Esophagus (tissue), 2 donors: ENCODE data around the gene CREB5. TPM values are rescaled to one million over a fixed set of nuclear protein-coding genes. Genes with fewer than 3 reads are reported as not detected.

Source experiments
- H3K27ac ChIP-seq, 2 donors: one replicate each; pipeline ENCODE4 v1.5.1; 2013; ENCODE audit warnings: low read depth in 2 of 2, mild to moderate bottlenecking in 2 of 2, inconsistent platforms in 1 of 2, low read length in 1 of 2, moderate library complexity in 1 of 2
- H3K27me3 ChIP-seq, 2 donors: one replicate each; pipeline ENCODE4 v1.6.1; 2013; ENCODE audit warnings: low read length in 2 of 2, control low read depth in 1 of 2, mild to moderate bottlenecking in 1 of 2; ENCODE audit not compliant: insufficient read depth in 2 of 2, control insufficient read depth in 1 of 2
- H3K36me3 ChIP-seq, 2 donors: one replicate each; pipeline ENCODE4 v1.6.1; 2013; ENCODE audit warnings: low read length in 1 of 2; ENCODE audit not compliant: control insufficient read depth in 2 of 2, insufficient read depth in 2 of 2
- H3K4me1 ChIP-seq, 2 donors: one replicate each; pipeline ENCODE4 v1.6.1; 2013; ENCODE audit warnings: low read length in 1 of 2; ENCODE audit not compliant: control insufficient read depth in 2 of 2, insufficient read depth in 2 of 2
- H3K4me3 ChIP-seq, 2 donors: one replicate each; pipeline ENCODE4 v1.5.1; 2013; ENCODE audit warnings: low read length in 2 of 2, mild to moderate bottlenecking in 2 of 2, low read depth in 1 of 2, moderate library complexity in 1 of 2
- H3K9me3 ChIP-seq, 2 donors: one replicate each; pipeline ENCODE4 v1.6.1; 2013; ENCODE audit warnings: mild to moderate bottlenecking in 2 of 2, low read depth in 1 of 2, low read length in 1 of 2, moderate library complexity in 1 of 2; ENCODE audit not compliant: control insufficient read depth in 2 of 2, insufficient read depth in 1 of 2
- WGBS, 2 donors: extraction: QIAGEN DNeasy Blood & Tissue Kit; methylation state at CpG; one replicate each; pipeline ENCODE4 v1.1.7; 2013; 5-methylcytosine and 5-hydroxymethylcytosine counted together
- polyA plus RNA-seq, 2 donors: library from polyadenylated mRNA; stranded (reverse); fragments of 200-250 nt; gene quantifications; one replicate each; pipeline ENCODE4 v1.2.3, GENCODE V29; 2013
- donor health status: healthy with polysubstance abuse.
- donor health status: Bipolar disorder and iron deficiency.

Gene CREB5
- polyA plus RNA-seq, 2 donors, result 0.67 to 1.2 TPM

DNA sequence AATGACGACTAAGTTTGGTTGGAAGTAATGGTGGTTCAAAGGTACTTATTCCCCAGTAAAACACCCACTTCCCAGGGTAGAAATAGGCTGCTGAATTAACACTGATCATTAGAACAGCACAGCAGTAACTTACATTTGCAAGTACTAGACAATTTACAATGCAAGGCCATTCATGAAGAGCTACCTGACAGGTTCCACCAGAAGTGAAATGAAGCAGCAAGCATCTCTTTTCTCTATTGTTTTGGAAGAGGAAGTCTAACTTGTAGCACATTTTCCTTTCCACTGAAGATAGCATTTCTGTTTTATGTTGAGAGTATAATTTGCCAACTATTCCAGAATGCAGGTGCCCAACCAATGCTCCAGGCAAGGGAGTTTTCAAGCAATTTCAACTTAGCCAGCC, 145.9 kb downstream of the CREB5 start:
- WGBS, 2 donors, result 41 to 49% methylated on average over 1 of the region's 1 CpG
- H3K4me3 ChIP-seq, result no peak overlapping the region
- no peaks in the 10 kb centered on the region for H3K36me3 ChIP-seq
- no peak overlapping the region for H3K27ac ChIP-seq
- H3K4me1 ChIP-seq, result peaks cover 0 to 2% of the 10 kb centered on the region in 2 donors
- H3K9me3 ChIP-seq, result no peaks in the 10 kb centered on the region
- no peaks in the 10 kb centered on the region for H3K27me3 ChIP-seq

DNA sequence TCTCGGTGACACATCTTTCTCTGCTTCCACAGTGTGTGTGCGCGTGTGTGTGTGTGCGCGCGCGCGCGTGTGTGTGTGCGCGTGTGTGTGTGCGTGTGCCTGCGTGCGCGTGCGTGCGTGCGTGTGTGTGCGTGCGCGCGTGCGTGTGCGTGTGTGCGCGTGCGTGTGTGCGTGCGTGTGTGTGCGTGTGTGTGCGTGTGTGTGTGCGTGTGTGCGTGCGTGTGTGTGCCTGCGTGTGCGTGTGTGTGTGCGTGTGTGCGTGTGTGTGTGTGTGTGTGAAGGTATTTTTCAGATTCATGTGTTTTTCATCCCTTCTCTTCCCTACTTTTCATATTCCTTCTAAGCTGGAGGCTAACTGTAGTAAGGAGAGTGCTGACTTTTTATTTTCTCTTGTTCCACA, 148.4 kb downstream of the CREB5 start:
- Histone ChIP-seq H3K4me1 (peaks cover 0 to 2% of the 10 kb centered on the region in 2 donors), H3K36me3 (no peaks in the 10 kb centered on the region), H3K27me3 (no peaks in the 10 kb centered on the region), H3K4me3 (no peak overlapping the region), H3K27ac (no peak overlapping the region), H3K9me3 (no peaks in the 10 kb centered on the region)
- 41 to 45% methylated on average over 35 to 38 of the region's 38 CpGs for WGBS, 2 donors

DNA sequence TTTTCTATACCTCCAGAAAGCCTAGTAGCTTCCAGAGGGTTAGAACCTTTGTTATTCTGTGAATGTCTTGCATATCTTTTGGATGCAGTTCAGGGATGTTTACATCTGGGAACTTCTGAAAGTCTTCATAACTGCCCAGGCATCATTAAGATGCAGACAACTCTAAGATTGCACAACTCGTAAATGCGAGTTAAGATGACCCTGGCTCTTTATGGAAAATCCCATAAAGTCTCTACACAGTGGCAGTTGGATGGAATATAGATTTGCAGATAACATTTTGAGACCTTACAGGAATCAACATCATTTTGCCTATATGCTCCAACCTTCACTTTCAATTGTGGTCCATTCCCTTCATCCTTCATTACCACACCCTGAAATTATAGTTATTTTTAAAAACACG, 151.7 kb downstream of the CREB5 start:
- no peaks in the 10 kb centered on the region for H3K9me3 ChIP-seq
- 77 to 94% methylated on average over 3 of the region's 3 CpGs for WGBS, 2 donors
- no peaks in the 10 kb centered on the region for H3K36me3 ChIP-seq
- H3K27me3 ChIP-seq, result no peaks in the 10 kb centered on the region
- no peak overlapping the region for H3K4me3 ChIP-seq
- H3K4me1 ChIP-seq, result no peaks in the 10 kb centered on the region
- no peak overlapping the region for H3K27ac ChIP-seq

DNA sequence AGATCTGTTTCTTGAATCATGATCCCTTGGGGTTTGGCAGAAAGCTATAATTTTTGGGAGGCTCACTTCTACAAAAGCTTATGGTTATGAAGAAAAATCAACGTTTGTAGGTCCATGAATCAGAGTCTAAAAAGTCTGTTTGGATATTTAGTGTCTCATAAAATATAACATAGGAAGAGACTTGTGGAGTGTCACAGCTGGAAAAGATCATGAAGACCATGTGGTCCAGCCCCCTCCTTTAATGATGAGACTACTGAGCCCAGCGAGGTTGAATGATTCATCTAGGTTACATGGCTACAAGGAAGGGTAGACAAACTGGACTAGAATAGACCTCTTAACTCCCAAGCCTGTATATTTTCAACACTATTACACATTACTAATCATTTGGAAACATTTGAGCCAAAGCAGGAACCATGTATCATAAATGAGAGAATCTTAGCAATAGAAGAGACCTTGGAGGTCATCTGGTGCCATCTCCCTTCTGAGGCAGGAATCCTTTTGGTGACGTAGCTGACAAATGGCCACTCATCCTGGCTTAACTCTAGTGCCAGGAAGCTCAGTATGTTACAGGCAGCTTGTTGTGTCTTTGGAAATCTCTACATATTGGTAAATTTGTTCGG, 152.5 kb downstream of the CREB5 start:
- Histone ChIP-seq H3K9me3 (no peaks in the 10 kb centered on the region), H3K4me1 (no peaks in the 10 kb centered on the region), H3K27me3 (no peaks in the 10 kb centered on the region), H3K27ac (no peak overlapping the region), H3K4me3 (no peak overlapping the region), H3K36me3 (no peaks in the 10 kb centered on the region)
- 78 to 81% methylated on average over 4 of the region's 4 CpGs for WGBS, 2 donors

DNA sequence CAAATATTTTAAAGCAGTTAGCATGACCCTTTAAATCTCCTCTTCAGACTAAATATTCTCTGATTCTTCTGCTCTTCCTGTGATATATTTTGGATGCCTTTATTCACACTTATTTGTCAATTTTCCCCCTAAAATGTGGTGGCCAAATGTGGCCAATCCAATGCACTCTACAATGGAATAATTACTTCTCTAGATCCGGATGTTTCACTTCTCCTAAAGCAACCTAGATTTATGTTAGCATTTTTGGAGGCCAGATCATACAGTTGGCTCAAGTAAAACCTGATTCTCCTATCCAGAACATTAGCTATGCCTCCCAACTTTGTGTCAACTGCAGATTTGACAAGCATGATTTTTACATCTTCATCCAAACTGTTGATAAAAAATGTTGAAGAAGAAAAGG, 153.7 kb downstream of the CREB5 start:
- no peaks in the 10 kb centered on the region for H3K4me1 ChIP-seq
- H3K9me3 ChIP-seq, result no peaks in the 10 kb centered on the region
- H3K27ac ChIP-seq, result no peak overlapping the region
- no peaks in the 10 kb centered on the region for H3K36me3 ChIP-seq
- 28 to 46% methylated on average over 1 of the region's 1 CpG for WGBS, 2 donors
- no peak overlapping the region for H3K4me3 ChIP-seq
- H3K27me3 ChIP-seq, result no peaks in the 10 kb centered on the region

DNA sequence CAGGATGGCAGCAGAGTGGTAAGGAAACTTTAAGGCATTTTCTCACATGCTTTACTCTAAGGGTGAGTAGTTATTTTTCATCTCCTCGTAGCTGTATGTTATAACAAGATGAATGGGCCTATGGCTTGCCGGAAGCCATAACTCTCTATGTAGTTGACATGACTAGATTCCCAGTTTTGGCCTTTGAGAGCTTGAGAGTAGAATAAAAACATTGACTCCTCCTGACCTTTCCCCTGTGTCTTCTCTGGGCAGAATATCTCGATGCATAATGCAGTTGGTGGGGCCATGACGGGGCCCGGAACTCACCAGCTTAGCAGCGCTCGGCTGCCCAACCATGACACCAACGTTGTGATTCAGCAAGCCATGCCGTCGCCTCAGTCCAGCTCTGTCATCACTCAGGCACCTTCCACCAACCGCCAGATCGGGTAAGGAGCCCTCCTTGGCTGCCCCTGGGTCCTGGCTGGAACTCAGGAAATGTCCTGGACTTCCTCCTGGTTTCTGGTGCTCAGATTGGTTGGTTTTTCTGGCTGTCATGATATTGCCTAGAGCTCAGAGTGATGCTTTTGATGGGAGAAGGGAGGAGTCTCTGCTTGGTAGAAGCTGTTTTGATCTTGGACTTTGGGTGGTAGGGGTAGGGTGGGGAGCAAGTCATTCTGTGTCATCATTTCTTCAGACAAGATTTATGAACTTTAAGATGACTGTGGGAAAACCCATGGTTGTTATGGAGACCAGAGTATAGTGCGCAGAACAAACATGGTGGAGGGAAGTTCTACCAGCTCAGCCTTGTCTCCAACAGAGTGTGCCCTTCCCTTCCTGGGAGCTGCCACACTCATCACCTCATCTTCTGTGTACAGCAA, 158.0 kb downstream of the CREB5 start:
- H3K27ac ChIP-seq, result no peak overlapping the region
- peaks cover 0 to 3% of the 10 kb centered on the region in 2 donors for H3K4me1 ChIP-seq
- H3K4me3 ChIP-seq, result no peak overlapping the region
- no peaks in the 10 kb centered on the region for H3K9me3 ChIP-seq
- no peaks in the 10 kb centered on the region for H3K27me3 ChIP-seq
- WGBS, 2 donors, result 92% methylated on average over 13 of the region's 13 CpGs
- no peaks in the 10 kb centered on the region for H3K36me3 ChIP-seq

DNA sequence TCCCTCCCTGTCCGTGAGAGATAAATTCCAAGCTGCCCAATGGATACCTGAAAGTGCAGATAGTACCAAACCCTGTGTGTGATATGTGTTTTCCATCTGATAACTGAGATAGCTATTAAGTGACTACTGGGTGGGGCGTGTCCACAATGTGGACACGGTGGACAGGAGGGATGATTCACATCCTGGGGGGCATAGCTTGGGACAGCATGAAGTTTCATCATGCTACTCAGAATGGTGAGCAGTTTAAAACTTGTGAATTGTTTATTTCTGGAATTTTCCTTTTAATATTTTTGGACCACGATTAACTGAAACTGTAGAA, 158.6 kb downstream of the CREB5 start:
- 82% methylated on average over 4 of the region's 4 CpGs for WGBS, 2 donors
- no peaks in the 10 kb centered on the region for H3K27me3 ChIP-seq
- H3K4me1 ChIP-seq, result peaks cover 0 to 3% of the 10 kb centered on the region in 2 donors
- H3K36me3 ChIP-seq, result no peaks in the 10 kb centered on the region
- H3K27ac ChIP-seq, result no peak overlapping the region
- no peak overlapping the region for H3K4me3 ChIP-seq
- no peaks in the 10 kb centered on the region for H3K9me3 ChIP-seq

DNA sequence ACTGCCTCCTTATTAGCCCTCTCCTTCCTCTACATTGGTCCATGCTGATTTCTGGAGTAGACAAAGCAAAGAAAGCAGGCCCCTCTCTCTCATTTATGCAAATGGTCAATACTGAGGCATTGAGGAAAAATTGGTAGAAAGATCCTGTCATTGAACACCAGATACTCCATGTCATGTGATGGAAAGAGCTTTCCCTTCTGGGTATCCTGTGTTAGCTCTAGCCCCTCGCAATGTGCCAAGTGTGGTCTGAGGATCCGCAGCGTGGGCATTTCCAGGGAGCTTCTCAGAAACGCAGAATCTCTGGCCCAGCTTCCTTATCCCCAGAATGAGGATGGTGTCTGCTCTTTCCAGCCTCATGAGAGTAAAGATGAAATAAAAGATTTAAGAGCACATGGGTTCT, 159.1 kb downstream of the CREB5 start:
- Histone ChIP-seq H3K4me1 (peaks cover 0 to 3% of the 10 kb centered on the region in 2 donors), H3K27ac (no peak overlapping the region), H3K9me3 (no peaks in the 10 kb centered on the region), H3K36me3 (no peaks in the 10 kb centered on the region), H3K4me3 (no peak overlapping the region), H3K27me3 (no peaks in the 10 kb centered on the region)
- 92 to 97% methylated on average over 4 of the region's 4 CpGs for WGBS, 2 donors

DNA sequence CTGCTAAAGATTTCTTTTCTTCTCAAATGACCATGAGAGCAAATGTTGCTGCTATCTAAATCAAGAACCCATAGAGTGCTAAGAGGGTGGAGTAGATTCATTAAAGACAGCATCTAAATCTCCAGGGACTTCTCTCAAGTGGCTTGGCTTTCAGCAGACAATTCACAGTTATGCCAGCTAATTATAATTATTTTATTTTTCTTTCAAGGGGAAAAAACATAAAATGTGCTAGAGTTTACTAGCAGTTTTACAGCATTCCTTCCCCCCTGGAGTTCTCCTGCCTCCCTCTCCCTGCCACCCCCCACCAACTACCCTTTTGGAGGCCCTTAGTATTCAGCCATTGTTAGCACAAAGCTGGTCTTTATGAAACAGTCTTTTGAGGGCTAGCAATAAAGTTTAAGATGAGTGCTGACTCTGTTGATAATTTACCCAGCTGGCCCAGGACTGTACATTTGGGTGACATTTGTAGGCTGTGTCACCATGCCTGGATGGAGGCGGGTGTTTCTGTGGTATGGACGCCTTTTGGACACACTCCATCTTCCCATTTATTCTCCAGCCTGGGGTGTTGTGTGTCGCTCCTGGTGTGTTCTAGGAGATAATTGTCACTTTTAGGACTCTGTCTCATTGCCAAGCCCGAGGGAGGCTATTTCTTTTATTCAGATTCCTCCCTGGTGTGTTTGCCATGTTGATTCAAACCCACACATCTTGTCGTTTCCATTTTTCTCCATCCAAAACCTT, 160.2 kb downstream of the CREB5 start:
- 66 to 71% methylated on average over 5 of the region's 5 CpGs for WGBS, 2 donors
- Histone ChIP-seq H3K9me3 (no peaks in the 10 kb centered on the region), H3K27ac (no peak overlapping the region), H3K27me3 (no peaks in the 10 kb centered on the region), H3K4me3 (no peak overlapping the region), H3K36me3 (no peaks in the 10 kb centered on the region), H3K4me1 (peaks cover 0 to 3% of the 10 kb centered on the region in 2 donors)
